Measurements from ENCODE around the gene GRAMD4.
"Not testable (repeated sequence)": the region's sequence is repeated elsewhere in the genome, so short reads cannot be mapped to it uniquely, and the experiment has no call there.

The GRAMD4 gene

GRCh38 chr22:46614025-46614931 is 5.9 kb upstream of the GRAMD4 start:
- TF ChIP-seq PAX5 (IDR thresholded peaks at IDR 0.05; ENCODE audit: insufficient read depth, low read length, severe bottlenecking), result no peak
- 0 out of 2 replicates have a peak, but pooled peaks have one; percentile 5 for TF ChIP-seq SPI1 (IDR thresholded peaks at IDR 0.05; ENCODE audit: low read depth, low read length)
- TF ChIP-seq TAF1 (IDR thresholded peaks at IDR 0.05; ENCODE audit: low read depth, low read length), result 0 out of 2 replicates have a peak, but pooled peaks have one; percentile 14
- no peak for TF ChIP-seq POU2F2 (IDR thresholded peaks at IDR 0.05; ENCODE audit: low read depth, low read length)
- TF ChIP-seq POLR2A (IDR thresholded peaks at IDR 0.05; ENCODE audit: low read depth, low read length), result peak; percentile 48; the same call in 1 of the 2 replicates
- TF ChIP-seq POLR2AphosphoS5 (IDR thresholded peaks at IDR 0.05; ENCODE audit: low read depth, low read length), result 0 out of 2 replicates have a peak, but pooled peaks have one; percentile 23
- DNase-seq (ENCODE audit: insufficient read length, low spot score) (no peak), FAIRE-seq (peak; percentile 95)

- DNase-seq (ENCODE audit: insufficient read length, low spot score) (no peak), FAIRE-seq (peak; percentile 5)
These were observed 2.8 kb upstream of the GRAMD4 start for GRCh38 chr22:46617207-46617985.

GRCh38 chr22:46617986-46618647 is 2.1 kb upstream of the GRAMD4 start:
- DNase-seq (ENCODE audit: insufficient read length, low spot score) (no peak), FAIRE-seq (no peak)
- TF ChIP-seq POU2F2 (IDR thresholded peaks at IDR 0.05; ENCODE audit: low read depth, low read length), result no peak
- no peak for TF ChIP-seq TAF1 (IDR thresholded peaks at IDR 0.05; ENCODE audit: low read depth, low read length)
- no peak for TF ChIP-seq POLR2A (IDR thresholded peaks at IDR 0.05; ENCODE audit: low read depth, low read length)
- TF ChIP-seq POLR2AphosphoS5 (IDR thresholded peaks at IDR 0.05; ENCODE audit: low read depth, low read length), result no peak
- TF ChIP-seq PAX5 (IDR thresholded peaks at IDR 0.05; ENCODE audit: insufficient read depth, low read length, severe bottlenecking), result no peak
- no peak for TF ChIP-seq SPI1 (IDR thresholded peaks at IDR 0.05; ENCODE audit: low read depth, low read length)

More at GRCh38 chr22:46617207-46617985, 2.8 kb upstream of the GRAMD4 start:
- TF ChIP-seq TAF1 (IDR thresholded peaks at IDR 0.05; ENCODE audit: low read depth, low read length) (no peak), POU2F2 (IDR thresholded peaks at IDR 0.05; ENCODE audit: low read depth, low read length) (no peak), POLR2AphosphoS5 (IDR thresholded peaks at IDR 0.05; ENCODE audit: low read depth, low read length) (no peak), SPI1 (IDR thresholded peaks at IDR 0.05; ENCODE audit: low read depth, low read length) (no peak), POLR2A (IDR thresholded peaks at IDR 0.05; ENCODE audit: low read depth, low read length) (no peak), PAX5 (IDR thresholded peaks at IDR 0.05; ENCODE audit: insufficient read depth, low read length, severe bottlenecking) (no peak)

- no peak for FAIRE-seq
These were observed 1.5 kb upstream of the GRAMD4 start for GRCh38 chr22:46618667-46619066.

GRCh38 chr22:46619240-46619829 is 851 bp upstream of the GRAMD4 start:
- FAIRE-seq (no peak), DNase-seq (ENCODE audit: insufficient read length, low spot score) (no peak)
- TF ChIP-seq POLR2AphosphoS5 (IDR thresholded peaks at IDR 0.05; ENCODE audit: low read depth, low read length), result no peak
- TF ChIP-seq TAF1 (IDR thresholded peaks at IDR 0.05; ENCODE audit: low read depth, low read length), result no peak
- TF ChIP-seq POLR2A (IDR thresholded peaks at IDR 0.05; ENCODE audit: low read depth, low read length), result no peak
- TF ChIP-seq POU2F2 (IDR thresholded peaks at IDR 0.05; ENCODE audit: low read depth, low read length), result no peak
- no peak for TF ChIP-seq PAX5 (IDR thresholded peaks at IDR 0.05; ENCODE audit: insufficient read depth, low read length, severe bottlenecking)
- TF ChIP-seq SPI1 (IDR thresholded peaks at IDR 0.05; ENCODE audit: low read depth, low read length), result no peak

More at GRCh38 chr22:46618667-46619066, 1.5 kb upstream of the GRAMD4 start:
- TF ChIP-seq POLR2AphosphoS5 (IDR thresholded peaks at IDR 0.05; ENCODE audit: low read depth, low read length) (no peak), TAF1 (IDR thresholded peaks at IDR 0.05; ENCODE audit: low read depth, low read length) (no peak), POLR2A (IDR thresholded peaks at IDR 0.05; ENCODE audit: low read depth, low read length) (no peak), SPI1 (IDR thresholded peaks at IDR 0.05; ENCODE audit: low read depth, low read length) (no peak), PAX5 (IDR thresholded peaks at IDR 0.05; ENCODE audit: insufficient read depth, low read length, severe bottlenecking) (no peak), POU2F2 (IDR thresholded peaks at IDR 0.05; ENCODE audit: low read depth, low read length) (no peak)
- DNase-seq (ENCODE audit: insufficient read length, low spot score), result no peak

GRCh38 chr22:46620588-46621242 is 529 bp downstream of the GRAMD4 start:
- TF ChIP-seq POU2F2 (IDR thresholded peaks at IDR 0.05; ENCODE audit: low read depth, low read length), result no peak
- no peak for TF ChIP-seq PAX5 (IDR thresholded peaks at IDR 0.05; ENCODE audit: insufficient read depth, low read length, severe bottlenecking)
- TF ChIP-seq SPI1 (IDR thresholded peaks at IDR 0.05; ENCODE audit: low read depth, low read length), result no peak
- no peak for TF ChIP-seq POLR2AphosphoS5 (IDR thresholded peaks at IDR 0.05; ENCODE audit: low read depth, low read length)
- TF ChIP-seq TAF1 (IDR thresholded peaks at IDR 0.05; ENCODE audit: low read depth, low read length), result no peak
- no peak for TF ChIP-seq POLR2A (IDR thresholded peaks at IDR 0.05; ENCODE audit: low read depth, low read length)
- no peak for FAIRE-seq
- no peak for DNase-seq (ENCODE audit: insufficient read length, low spot score)

GRCh38 chr22:46621243-46621930 is 1.2 kb downstream of the GRAMD4 start:
- FAIRE-seq; DNase-seq (ENCODE audit: insufficient read length, low spot score): not testable (repeated sequence)

- DNase-seq (ENCODE audit: insufficient read length, low spot score) (no peak), FAIRE-seq (no peak)
- TF ChIP-seq POLR2AphosphoS5 (IDR thresholded peaks at IDR 0.05; ENCODE audit: low read depth, low read length) (no peak), POLR2A (IDR thresholded peaks at IDR 0.05; ENCODE audit: low read depth, low read length) (no peak), SPI1 (IDR thresholded peaks at IDR 0.05; ENCODE audit: low read depth, low read length) (no peak), POU2F2 (IDR thresholded peaks at IDR 0.05; ENCODE audit: low read depth, low read length) (no peak), TAF1 (IDR thresholded peaks at IDR 0.05; ENCODE audit: low read depth, low read length) (no peak), PAX5 (IDR thresholded peaks at IDR 0.05; ENCODE audit: insufficient read depth, low read length, severe bottlenecking) (no peak)
These were observed 1.9 kb downstream of the GRAMD4 start for GRCh38 chr22:46622081-46622521.

All from GM12891 (cell line).